Mesodermal cell (in vitro differentiated cells): ENCODE data around the gene KANK4.

Experiments used
- H3K27ac ChIP-seq: 2 replicates; pipeline ENCODE4 v1.7.0; 2013; ENCODE audit warnings: mild to moderate bottlenecking, low read depth, low read length, moderate library complexity; ENCODE audit not compliant: severe bottlenecking
- H3K36me3 ChIP-seq: 2 replicates; pipeline ENCODE4 v1.7.1; 2013; ENCODE audit warnings: mild to moderate bottlenecking, low read length, moderate library complexity; ENCODE audit not compliant: control insufficient read depth, insufficient read depth
- H3K4me1 ChIP-seq: one replicate; pipeline ENCODE4 v1.7.1; 2013; ENCODE audit warnings: mild to moderate bottlenecking, low read length; ENCODE audit not compliant: insufficient read depth, control insufficient read depth, poor library complexity, severe bottlenecking
- H3K4me3 ChIP-seq: 2 replicates; pipeline ENCODE4 v1.7.0; 2013; ENCODE audit warnings: low read length, control low read depth, mild to moderate bottlenecking; ENCODE audit not compliant: insufficient read depth, poor library complexity, severe bottlenecking; ENCODE audit errors: extremely low read depth
- H3K9me3 ChIP-seq: 2 replicates; pipeline ENCODE4 v1.7.1; 2013; ENCODE audit warnings: mild to moderate bottlenecking, low read length, moderate library complexity; ENCODE audit not compliant: control insufficient read depth
- WGBS, 2 experiments: methylation state at CpG; one replicate each; pipeline ENCODE4 v1.1.5; 2013; ENCODE audit warnings: missing lambda C conversion rate in 2 of 2; ENCODE audit not compliant: insufficient coverage in 2 of 2; 5-methylcytosine and 5-hydroxymethylcytosine counted together

The KANK4 gene

DNA sequence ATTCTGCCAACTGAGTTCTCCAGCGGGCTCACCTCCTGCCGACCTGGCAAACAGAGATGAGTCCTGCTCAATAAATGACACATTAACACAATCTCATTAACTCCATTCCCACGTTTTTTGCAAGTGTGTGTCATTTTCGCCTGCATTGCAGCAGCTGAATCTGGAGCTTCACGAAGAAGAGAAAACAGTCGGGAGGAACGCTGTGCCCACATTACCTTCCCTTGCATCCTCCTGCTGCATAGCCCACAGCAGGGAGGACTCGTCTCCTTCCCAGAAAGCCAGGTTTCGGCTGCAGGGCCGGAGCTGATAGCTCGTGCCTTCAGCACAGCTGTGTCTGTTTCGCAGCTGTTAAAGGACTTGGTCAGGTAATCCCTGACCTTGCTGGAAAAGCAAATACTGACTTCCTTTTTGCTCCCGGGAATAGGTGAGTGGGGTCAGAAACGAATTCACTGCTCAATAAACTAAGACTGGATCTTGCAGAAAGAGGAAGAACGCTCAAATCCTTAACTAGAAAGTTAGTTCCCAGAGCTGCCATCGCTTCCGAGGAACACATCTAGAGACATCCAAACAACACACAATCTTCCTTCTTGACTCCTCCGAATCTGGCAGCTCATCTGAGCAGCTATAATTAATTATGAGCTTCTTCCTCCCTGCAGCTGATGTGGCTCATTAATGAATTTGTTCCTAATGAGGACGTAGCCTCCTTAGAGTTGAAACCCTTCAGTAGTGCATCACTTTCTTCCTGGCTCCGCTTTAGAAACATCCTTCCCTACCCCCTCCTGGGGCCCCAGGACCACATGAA lies 33.0 kb downstream of the KANK4 start:
- Histone ChIP-seq H3K4me1 (peaks cover 33% of the 10 kb centered on the region), H3K4me3 (no peak overlapping the region), H3K36me3 (no peaks in the 10 kb centered on the region), H3K27ac (no peak overlapping the region), H3K9me3 (no peaks in the 10 kb centered on the region)
- WGBS, 2 experiments, result 2 to 4% methylated on average over 16 to 17 of the region's 20 CpGs

DNA sequence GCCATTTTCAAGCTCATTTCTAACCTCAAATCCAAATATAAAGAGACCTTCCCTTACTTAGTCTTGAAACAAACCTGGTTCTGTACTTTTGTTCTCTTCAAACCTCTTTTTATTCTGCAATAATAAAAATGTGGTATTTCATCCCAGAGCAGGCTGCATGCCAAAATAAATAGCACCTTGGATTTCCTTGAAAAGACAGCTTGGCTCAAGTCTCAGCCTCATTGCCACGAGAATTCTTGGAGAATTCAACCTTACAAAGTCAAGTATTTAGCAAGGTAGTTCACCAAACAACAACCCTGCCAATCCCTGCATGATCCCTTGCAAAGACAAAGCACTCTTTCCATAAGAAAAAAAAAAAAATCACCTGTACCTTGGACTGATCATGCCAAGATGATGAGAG lies 33.8 kb downstream of the KANK4 start:
- Histone ChIP-seq H3K36me3 (no peaks in the 10 kb centered on the region), H3K4me1 (peaks cover 33% of the 10 kb centered on the region), H3K4me3 (no peak overlapping the region), H3K27ac (no peak overlapping the region), H3K9me3 (no peaks in the 10 kb centered on the region)
- 45 to 67% methylated on average over 1 of the region's 1 CpG for WGBS, 2 experiments

DNA sequence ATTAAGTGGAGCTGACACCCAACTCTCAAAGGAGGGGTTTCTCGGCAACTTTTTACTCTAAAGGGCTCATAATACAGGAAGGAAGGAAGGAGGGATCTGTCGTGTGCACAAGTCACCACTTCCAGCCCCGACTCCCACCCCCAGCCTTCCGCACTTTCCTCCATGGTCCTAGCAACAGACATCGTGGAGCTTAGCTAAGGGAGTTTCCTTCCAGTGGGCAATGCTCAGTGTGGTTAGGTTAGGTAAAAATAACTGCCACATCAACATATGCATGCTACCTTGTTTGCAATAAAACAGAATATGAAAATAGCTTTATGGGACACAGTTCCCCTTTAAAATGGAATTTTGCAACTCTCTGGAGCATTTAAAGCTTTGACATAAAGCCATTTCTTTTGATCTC lies 35.2 kb downstream of the KANK4 start:
- no peak overlapping the region for H3K27ac ChIP-seq
- no CpG with 5 or more reads among the region's 5 CpGs for WGBS, 2 experiments
- H3K4me1 ChIP-seq, result peaks cover 29% of the 10 kb centered on the region
- no peaks in the 10 kb centered on the region for H3K36me3 ChIP-seq
- no peaks in the 10 kb centered on the region for H3K9me3 ChIP-seq
- H3K4me3 ChIP-seq, result no peak overlapping the region

DNA sequence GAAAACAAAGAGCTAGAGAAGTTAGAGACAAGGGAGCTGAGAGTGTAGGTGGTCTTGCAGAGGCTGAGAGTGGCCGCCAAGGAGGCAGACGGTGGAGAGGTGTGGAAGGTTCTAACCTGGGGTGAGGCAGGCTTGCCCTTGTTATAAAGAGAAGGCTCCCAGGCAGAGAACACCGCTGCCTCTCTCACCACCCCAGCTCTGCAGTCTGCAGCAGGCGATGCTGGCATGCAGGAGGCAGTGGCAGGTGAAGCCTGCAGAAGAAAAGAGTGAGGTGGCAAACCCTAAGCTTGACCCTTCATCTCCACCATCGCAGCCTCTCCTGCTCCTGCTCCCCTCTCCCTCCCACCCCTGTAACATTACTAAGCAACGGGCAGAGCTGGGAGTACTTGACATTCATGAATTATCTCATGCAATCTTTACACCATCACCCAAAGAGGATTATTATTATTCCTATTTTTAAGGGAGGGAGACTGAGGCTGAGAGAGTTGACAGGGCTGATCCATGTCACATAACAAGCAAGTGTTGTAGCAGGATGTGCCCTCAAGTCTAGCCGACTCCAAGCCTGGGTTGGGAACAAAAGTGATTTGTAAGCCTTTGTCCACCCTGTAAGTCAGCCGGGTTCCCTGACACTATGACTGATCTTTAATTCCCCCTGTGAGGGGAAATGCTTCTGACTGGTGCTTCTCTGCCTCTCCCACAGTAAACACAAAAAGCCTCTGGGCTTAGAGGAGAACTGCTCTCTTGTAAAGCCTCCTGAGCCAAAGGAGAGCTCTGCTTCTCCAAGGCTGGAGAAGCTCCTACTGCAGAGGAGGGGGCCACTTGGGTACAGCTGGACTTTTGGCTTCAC lies 36.1 kb downstream of the KANK4 start:
- Histone ChIP-seq H3K4me1 (peaks cover 23% of the 10 kb centered on the region), H3K27ac (peak overlapping the region; percentile 48), H3K36me3 (no peaks in the 10 kb centered on the region), H3K9me3 (no peaks in the 10 kb centered on the region), H3K4me3 (no peak overlapping the region)
- WGBS, 2 experiments, result 53 to 79% methylated on average over 5 to 6 of the region's 8 CpGs

DNA sequence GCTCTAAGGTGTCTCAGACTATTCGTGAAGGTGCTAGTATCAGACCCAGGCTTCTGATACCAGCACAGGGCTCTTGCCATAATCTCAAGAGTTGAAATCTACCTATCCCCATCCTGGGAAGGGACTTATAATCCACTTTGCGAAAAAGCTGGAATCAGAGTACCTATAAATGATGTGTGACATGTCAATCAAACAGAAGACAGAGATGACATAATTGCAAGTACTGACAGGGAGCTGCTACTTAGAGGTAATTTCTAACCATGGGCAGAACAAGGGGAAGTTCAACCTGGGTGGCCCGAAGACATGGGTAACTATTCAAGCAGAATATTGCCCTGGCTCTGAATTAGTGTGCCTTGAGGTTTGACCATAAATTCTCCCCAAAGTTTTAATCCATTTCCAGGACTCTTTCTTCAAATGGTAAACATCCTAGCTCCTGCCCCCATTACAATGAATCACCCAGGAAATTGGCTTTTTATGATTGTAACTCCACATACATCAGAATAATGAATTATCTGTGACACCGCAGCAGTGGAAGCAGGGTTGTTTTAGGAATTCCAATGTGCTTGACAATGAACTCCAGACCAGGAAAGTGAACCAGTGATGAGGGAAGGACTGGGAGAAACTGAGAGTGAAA lies 37.2 kb downstream of the KANK4 start:
- H3K36me3 ChIP-seq, result no peaks in the 10 kb centered on the region
- H3K4me3 ChIP-seq, result no peak overlapping the region
- H3K4me1 ChIP-seq, result peaks cover 17% of the 10 kb centered on the region
- H3K27ac ChIP-seq, result no peak overlapping the region
- peaks cover 4% of the 10 kb centered on the region for H3K9me3 ChIP-seq
- WGBS, 2 experiments, result 93 to 100% methylated on average over 1 to 2 of the region's 4 CpGs

DNA sequence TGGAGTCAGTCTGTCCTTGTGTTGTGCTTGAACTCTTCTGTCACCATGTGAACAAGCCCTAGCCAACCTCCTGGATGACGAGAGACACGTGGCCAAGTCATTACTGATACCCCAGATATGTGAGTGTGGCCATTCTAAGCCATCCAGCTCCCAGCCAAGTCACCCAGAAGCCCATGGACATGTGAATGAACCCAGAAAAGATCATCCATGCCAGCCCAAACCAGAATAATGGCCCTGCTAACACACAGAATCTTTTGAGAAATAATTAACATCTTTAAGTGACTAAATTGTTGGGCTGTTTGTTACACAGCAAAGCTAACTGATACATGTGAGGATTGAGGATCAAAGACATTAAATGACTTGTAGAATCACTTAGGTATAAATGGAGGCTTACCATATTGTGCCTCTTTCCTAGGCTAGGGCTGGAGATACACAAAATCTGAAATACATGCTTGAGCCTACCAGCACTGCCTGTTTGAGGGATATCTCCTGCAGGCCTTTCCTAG lies 38.2 kb downstream of the KANK4 start:
- Histone ChIP-seq H3K4me1 (peaks cover 9% of the 10 kb centered on the region), H3K4me3 (no peak overlapping the region), H3K27ac (no peak overlapping the region), H3K36me3 (no peaks in the 10 kb centered on the region), H3K9me3 (peaks cover 4% of the 10 kb centered on the region)
- 79 to 83% methylated on average over 1 to 2 of the region's 2 CpGs for whole genome bisulfite sequencing, 2 experiments

DNA sequence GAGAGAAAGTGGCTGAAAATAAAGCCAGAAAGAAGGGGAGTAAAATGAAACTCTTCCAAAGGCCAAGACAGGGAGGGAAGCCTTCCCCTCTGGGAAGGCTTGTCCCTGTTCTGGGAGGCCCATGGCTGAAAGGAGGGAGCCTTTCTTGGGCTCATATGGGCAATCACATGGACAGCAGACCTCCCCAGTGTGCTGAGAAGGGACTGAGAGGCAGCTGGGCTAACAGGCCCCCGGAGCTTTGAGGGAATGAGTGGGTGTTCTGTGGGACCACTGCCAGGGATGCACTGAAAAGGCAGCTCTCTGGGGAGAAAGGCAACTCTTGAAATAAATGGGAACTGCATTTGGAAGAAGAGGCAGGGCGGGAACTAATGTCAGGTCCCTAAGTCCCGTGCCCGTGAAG lies 39.1 kb downstream of the KANK4 start:
- H3K4me1 ChIP-seq, result peaks cover 5% of the 10 kb centered on the region
- H3K9me3 ChIP-seq, result peaks cover 4% of the 10 kb centered on the region
- no peak overlapping the region for H3K4me3 ChIP-seq
- no peak overlapping the region for H3K27ac ChIP-seq
- 88 to 92% methylated on average over 4 of the region's 4 CpGs for WGBS, 2 experiments
- no peaks in the 10 kb centered on the region for H3K36me3 ChIP-seq

DNA sequence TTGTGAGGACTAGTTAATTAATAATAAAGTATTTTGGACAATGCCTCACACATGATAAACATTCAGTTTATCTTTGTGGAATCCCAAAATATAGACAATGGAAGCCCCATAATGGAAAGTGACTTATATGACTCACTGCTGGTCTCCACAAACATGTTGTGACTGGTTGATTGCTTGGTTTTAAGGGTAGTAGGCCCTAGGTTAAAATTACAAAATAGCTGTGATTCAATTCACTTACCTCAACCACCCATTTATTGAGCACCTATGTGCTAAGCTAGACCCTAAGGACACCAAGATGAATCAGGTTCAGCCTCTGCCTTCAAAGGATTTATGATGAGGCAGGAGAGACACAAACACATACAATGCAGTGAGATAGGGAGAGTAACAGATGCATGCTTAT lies 42.4 kb downstream of the KANK4 start:
- Histone ChIP-seq H3K36me3 (no peaks in the 10 kb centered on the region), H3K4me3 (no peak overlapping the region), H3K4me1 (no peaks in the 10 kb centered on the region), H3K9me3 (peaks cover 4% of the 10 kb centered on the region), H3K27ac (no peak overlapping the region)

DNA sequence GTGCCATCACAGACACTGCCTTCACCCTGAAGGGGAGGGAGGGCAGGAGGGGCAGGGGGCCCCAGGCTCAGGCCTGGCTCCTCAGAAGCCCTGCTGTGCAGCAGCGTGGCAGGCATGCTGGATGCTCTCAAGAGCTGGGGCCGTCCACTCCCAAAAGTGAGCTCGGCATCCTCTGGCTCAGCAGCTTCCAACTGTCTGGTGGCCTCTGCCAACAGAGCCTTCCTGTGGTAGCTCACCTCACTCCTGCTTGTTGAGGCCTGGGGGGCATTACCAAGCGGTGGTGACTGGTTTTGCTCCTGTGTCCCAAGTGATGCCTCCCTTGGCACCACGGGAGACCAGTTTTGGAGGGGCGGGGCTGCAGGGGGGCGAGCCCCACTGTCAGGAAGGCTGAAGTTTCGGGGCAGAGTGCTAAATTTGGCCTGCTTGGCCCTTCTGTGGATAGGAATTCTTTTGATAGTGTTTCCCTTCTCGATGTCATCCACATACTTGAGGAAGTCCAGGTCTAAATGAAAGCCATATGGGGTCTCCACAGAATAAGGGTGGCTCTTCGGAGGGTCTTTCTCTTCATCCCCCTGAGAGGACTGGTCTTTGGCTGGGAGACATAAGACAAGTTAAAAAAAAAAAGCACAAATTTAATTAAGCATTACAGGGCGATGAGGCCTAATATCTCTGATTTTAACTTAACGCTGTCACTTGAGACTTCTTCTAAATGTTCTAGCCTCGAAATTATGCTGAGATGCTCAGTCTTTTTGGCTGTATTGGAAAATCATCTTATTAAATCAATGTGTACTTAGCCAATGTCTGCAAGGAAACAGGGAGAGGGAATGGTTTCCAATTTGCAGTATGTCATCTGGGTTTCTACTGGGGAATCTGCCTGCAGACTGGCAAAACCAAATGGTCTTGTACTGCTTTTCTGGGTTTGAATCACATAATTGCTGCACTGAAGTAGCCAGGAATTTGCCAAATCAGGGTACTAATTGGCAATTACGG lies 44.4 kb downstream of the KANK4 start:
- Histone ChIP-seq H3K9me3 (peaks cover 4% of the 10 kb centered on the region), H3K36me3 (no peaks in the 10 kb centered on the region), H3K4me3 (no peak overlapping the region), H3K27ac (no peak overlapping the region), H3K4me1 (no peaks in the 10 kb centered on the region)
- 94 to 96% methylated on average over 8 to 11 of the region's 14 CpGs for WGBS, 2 experiments

DNA sequence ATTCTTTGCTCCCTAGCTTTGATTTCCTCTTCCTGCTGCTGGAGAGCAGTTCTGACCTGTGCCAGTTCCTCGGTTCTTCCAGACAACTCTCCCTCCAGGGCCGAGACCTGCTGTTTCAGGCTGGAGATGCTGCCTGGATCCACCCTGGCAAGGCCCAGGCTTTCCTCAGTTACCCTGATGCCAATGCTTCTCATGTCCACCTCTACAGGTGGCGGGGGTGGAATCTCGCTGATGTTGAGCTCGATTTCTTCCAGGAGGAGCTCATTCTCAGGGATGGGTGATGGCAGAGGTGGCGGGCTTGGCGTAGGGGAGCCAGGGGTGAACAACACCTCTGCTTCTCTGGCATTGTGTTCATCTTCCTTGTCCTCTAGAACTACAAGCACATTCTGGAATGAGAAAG lies 45.3 kb downstream of the KANK4 start:
- H3K4me1 ChIP-seq, result no peaks in the 10 kb centered on the region
- H3K4me3 ChIP-seq, result no peak overlapping the region
- peaks cover 4% of the 10 kb centered on the region for H3K9me3 ChIP-seq
- no peak overlapping the region for H3K27ac ChIP-seq
- 95 to 100% methylated on average over 1 to 5 of the region's 7 CpGs for WGBS, 2 experiments
- H3K36me3 ChIP-seq, result no peaks in the 10 kb centered on the region
